ENCODE results near the gene GARS1.
"Not testable (repeated sequence)": the region's sequence is repeated elsewhere in the genome, so short reads cannot be mapped to it uniquely, and the experiment has no call there.

GARS1 gene

GRCh38 chr7:30630986-30631385 is 36.3 kb downstream of the GARS1 start:
- no peak for DNase-seq

DNA sequence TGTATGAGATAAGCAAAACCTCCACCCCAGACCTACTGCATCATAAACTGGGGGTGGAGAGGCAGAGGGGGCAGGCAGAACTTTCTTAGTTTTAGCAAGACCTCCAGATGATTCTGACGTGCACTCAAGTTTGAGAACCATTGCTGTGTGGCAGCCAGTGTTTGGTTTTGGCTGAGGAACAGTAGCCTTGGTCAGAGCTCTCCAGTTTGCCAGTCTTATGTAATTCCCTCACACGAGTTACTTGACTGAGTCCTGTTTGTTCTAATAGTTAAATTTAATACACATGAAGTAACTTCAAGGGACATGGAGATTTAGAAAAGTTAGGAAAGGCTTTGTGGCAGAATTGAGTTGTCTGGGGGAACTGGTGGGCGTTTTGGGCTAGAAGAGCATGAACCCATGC is 38.5 kb downstream of the GARS1 start:
- no peak for DNase-seq

GRCh38 chr7:30634193-30634626 is 39.5 kb downstream of the GARS1 start:
- DNase-seq: no peak

DNA sequence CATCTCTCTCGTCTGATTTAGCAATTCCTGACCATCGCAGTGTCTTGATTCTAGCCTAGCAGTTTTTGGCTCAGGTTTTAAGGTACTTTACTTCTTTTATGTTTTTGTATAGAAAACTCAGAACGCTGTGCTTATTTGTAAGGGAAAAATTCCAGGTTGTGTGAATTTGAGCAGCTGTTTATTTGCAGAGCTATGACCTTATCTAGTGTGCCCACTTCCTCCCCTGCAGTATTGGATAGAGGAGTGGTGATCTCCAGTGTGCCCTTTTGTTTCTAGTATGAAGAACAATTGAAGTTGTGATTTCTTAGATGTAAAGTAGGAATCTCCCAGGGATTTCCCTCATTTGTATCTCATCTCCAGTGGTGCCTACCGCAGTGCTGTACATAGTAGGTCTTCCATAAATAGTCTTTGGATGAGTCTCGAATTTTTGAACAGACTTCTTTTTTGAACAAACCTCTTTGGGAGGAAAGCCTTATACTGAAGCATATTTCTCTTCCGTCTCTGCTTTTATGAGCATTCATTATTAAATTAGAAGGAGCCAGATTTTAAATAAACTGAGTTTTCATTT is 40.0 kb downstream of the GARS1 start:
- no peak for DNase-seq

DNA sequence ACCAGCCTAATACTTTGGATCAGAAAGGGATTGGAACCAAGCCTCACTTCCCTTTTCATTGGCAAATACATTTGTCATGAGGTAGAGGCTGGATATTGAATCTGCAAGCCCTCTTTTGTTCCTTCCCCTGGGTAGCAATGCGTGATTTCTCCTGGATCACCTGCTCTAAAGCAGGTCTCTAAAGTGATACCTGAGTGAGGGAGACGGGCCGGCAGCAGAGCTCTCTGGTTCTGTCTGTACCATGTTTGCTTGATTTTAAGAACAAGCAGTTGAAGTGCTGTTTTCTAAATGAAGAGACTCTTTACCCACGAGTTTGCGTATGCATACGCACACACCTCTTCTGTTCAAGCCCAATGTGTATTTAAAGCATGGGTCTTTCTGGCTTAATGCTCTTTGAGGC is 41.1 kb downstream of the GARS1 start:
- no peak for DNase-seq

DNA sequence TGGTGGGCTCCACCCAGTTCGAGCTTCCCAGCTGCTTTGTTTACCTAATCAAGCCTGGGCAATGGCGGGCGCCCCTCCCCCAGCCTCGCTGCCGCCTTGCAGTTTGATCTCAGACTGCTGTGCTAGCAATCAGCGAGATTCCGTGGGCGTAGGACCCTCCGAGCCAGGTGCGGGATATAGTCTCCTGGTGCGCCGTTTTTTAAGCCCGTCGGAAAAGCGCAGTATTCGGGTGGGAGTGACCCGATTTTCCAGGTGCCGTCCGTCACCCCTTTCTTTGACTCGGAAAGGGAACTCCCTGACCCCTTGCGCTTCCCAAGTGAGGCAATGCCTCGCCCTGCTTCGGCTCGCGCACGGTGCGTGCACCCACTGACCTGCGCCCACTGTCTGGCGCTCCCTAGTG is 47.6 kb downstream of the GARS1 start:
- DNase-seq: not testable (repeated sequence)

GRCh38 chr7:30642789-30643188 is 48.1 kb downstream of the GARS1 start:
- no peak for DNase-seq

DNA sequence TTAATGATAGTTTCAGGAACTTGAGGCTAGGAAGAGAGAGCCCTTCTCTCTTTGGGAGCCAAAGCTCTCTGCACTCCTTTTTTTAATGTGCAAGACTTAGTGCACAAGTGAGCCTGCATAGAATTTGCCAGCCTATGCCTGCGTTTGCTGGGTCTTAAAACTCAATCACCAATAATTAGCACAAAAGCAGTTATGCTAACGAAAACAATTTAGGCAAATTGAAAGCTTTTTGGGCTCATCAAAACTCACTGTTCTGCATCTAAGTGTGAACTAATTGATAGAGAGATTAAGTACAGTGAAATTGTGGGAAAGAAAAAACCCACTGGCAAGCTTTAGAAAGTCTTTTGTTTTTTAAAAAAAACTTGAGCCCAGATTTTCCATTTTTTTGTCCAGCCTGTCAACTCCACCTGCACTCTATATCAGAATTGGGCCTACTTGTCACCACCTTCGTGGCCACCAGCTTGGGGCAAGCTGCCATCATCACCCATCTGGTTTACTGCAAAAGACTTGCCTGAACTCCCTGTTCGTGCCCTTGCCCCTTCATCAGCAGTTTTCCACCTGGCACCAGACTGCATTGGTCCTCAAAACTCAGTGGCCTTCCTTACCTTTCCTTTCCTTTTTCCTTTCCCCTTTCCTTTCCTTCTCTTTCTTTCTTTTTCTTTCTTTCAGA is 49.7 kb downstream of the GARS1 start:
- DNase-seq: no peak

DNA sequence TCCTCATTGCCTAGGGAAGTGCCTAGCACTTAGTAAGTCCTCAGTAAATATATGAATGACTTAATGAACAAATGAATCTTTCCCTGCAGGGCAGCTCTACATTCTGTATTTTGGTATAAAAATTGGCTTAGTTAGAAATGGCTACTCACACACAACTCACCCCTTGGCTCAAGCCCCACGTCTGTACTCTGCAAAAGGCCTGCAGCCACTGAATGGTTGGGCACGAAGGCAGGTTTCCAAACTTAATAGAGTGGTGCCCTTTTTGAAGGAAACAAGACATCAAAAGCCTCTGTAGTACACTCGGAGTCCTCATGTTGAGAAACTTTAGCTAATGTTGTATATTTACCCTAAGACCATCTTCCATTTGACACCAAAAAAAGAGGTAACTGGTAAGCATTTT is 51.0 kb downstream of the GARS1 start:
- no peak for DNase-seq

- no peak for DNase-seq
These were observed 51.5 kb downstream of the GARS1 start for GRCh38 chr7:30646154-30646553.

DNA sequence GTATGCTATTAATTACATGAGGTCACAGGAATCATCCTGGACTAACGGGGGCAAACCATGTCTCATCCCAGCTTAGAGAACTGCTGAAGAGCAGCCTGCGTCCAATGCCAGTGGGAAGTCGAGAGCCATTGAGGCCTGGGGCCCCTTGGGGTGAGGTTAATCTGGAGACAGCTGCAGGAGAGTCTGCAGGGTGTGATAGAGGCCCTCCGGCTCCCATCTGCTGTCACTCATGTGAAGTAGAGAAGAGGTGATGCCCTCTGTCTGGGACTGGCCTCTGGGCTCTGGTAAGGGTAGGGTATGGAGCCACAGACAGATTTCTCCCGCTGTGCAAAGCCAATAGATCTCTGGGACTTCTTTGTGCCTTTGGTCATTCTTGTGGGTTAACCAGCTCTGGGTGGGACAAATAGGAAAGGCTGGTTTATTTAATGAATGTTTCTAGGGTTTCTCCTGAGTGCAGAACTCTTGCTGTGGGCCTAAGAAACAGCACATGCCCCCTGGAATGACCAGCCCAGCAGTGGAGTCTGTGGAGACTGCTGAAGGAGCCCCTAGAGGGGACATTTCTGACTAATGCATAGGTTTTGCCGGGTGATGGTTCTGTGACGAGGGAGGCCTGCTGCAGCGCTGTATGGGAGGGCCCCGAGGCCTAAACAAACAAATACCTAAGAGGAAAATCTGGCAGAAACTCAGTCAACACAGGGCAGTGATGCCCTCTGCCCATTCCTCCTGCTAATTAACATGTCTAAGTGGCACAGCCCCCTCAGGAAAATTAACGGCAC is 53.1 kb downstream of the GARS1 start:
- no peak for DNase-seq

- DNase-seq: no peak
These were observed 54.3 kb downstream of the GARS1 start for GRCh38 chr7:30648744-30649540.

- no peak for DNase-seq
These were observed 55.2 kb downstream of the GARS1 start for GRCh38 chr7:30649717-30650420.

DNA sequence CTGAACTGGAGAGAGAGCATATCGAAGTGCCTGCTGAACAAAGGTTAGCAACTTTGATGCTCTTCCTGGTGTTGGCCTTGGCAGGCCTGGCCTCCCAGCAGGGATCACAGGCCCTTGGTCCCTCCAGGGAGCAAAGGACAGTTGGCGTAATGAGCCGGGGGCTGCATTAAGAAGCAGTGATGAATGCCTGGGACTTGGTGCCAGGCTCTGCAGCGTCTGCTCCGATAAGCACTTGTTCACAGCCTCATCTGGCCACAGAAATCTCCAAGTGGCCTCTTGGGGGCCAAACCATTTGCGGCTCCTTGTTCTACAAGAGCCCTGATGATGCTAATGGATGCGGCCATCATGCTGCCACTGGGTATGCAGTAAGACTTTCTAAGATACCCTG is 55.7 kb downstream of the GARS1 start:
- no peak for DNase-seq

- no peak for DNase-seq
These were observed 57.5 kb downstream of the GARS1 start for GRCh38 chr7:30652132-30652531.

GRCh38 chr7:30652698-30653641 is 58.3 kb downstream of the GARS1 start:
- DNase-seq: no peak

DNA sequence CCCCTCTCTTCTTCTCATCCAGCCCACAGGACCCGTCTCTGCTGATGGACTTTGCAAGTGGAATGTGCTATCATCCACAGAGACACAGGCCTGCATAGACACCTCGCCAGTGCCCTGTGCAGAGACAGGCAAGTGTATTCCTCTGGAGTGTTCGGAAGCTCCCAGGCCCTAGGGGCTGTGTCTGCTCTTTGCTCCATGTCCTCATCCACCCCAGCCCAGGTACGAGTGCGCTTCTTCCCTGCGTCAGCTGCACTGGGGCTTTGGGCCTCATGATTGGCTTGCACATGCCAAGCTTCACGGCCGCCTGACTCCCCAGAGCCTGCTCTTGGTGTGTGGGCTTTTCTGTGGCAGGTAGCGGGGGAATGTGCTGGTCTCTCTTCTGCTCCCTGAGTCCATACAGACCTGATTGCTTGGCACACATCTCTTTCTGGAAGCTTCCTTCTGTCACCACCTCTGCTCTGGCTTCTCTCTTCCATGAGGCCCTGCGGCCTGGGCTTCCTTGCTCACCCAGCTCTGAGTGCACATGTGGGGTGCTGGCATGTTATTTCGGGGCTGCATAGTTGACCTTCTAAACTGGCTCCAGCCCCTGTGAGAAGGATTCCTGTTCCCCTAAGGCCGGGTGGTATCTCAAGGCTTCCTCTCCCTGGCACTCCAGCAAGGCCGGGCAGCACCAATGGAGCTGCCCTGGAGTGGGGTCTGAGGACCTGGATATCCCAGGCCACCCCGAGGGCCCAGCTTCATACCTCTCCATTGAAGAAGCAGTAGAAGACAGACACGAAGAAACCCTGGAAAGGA is 59.8 kb downstream of the GARS1 start:
- no peak for DNase-seq

GRCh38 chr7:30655096-30655970 is 60.7 kb downstream of the GARS1 start:
- DNase-seq: no peak

Data from activated naive CD4-positive, alpha-beta T cell (primary cell).